GM19025 (cell line): ENCODE data around the gene TMEM54.

ENCODE experiments used
- ATAC-seq: cut with Tn5 transposase; IDR thresholded peaks from one replicate; pipeline ENCODE4 v1.9.1; 2021; ENCODE audit warnings: mild to moderate bottlenecking, low read depth, moderate library complexity; ENCODE audit not compliant: unreplicated experiment

The TMEM54 gene

GRCh38 chr1:32895325-32896215 lies 5.6 kb downstream of the TMEM54 start:
- no peak for ATAC-seq

DNA sequence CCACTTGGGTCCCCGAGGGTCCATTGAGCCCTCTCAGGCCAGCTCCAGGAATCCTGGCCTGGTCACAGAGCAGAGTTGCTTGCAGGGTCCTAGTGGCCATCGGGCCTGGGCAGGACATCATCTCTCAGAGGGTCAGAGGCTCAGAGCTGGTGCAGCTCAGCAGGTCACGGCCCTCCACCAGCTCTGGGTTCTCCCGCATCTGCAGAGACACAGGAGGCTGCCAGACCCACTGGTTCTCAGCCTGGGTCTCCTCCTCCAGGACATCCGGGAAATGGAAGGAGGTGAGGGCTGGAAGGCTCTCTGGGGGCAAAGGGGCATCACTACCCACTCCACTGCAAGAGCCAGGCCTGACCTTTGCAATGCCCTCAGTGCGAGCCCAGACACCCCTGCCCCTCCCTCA lies 6.5 kb downstream of the TMEM54 start:
- ATAC-seq = no peak

- no peak for ATAC-seq
These were observed 7.1 kb downstream of the TMEM54 start for GRCh38 chr1:32894019-32894600.

DNA sequence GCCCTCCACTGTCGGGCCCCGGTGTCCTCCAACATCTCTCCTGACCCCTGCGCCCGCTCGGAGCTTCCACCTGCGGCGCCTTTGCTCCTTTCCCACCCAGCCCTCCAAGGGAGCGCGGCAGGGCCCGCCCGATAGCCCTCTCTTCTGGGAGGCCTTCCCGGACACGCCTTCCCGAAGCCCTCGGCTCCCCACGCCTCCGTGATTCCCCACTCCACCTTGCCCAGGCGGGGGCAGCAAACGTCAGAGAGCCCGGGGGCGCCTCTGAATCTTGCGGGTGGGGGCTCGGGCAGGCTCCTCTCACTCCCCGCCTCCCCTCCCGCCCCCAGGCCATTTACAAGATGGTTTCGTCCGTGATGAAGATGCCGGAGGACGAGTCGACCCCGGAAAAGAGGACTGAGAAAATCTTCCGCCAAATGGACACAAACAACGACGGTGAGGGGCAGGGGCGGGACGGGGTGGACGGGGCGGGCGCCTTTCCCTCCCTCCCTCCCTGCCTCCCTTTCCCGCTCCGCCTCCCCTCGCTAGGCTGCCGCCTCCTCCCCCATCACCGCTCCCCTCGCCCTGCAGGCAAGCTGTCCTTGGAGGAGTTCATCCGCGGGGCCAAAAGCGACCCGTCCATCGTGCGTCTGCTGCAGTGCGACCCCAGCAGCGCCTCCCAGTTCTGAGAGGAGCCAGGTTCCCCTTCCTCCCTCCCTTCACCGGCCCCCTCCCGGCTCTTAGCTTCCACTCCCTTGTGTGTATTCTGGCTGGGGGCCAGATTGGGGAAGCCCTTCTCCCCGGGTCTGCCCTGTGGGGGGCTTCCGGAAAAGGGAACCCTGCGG lies 7.8 kb downstream of the TMEM54 start:
- no peak for ATAC-seq

DNA sequence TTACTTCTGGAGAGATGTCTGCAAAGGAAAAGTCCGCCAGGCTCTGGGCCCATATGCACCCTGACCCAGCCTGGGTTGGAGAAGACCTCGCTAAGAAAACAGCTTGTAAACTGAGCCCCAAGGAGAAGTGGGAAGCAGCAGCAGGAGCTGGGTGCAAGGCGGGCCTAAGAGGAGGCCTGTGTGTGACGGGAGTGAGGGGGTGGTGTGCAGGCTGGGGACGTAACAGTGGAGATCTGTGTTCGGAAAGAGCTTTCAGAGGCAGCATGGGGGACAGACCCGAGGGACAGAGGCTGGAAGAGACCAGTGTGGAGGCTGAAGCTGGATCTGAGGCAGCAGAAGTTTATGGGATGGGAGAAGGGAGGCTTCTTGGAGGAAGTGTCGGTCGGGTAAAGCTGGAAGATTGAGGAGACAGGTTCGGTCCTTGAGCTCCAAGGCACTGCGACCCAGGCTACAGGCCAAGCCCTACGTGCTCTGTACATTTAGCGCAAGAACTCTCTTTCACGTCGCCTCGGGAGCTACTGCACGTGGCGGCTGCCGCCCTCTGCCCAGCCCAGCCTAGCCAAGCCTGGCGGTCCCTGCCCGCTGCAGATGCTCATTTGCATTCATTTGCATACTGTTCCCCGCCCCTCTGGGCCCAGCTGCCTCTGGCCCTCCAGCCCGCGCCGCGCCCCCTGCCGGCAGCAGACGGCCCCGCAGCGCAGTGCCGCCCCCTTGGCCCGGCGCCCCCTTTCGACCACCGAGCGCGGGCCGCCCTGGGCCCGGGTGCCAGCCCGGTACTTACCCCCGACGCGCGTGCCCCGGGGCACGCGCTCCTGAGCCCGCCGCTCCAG lies 8.6 kb downstream of the TMEM54 start:
- no peak for ATAC-seq

DNA sequence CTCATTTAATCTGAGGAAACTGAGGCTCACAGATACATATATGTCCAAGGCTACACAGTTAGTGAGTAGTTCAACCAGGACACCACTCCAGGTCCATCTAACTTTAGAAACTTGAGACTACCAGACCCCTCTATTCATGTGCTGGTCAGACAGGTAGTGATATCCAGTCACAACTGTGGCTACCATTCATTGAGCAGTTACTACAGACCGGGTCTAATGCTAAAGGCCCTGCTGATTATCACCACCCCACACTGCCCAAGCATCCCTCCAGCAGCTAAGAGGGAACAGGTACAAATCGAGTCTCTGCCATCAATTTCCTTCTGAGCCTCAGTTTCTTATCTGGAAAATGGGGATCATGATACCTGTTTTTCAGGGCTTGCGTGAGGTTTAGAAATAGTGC lies 9.6 kb downstream of the TMEM54 start:
- no peak for ATAC-seq

- no peak for ATAC-seq
These were observed 10.0 kb downstream of the TMEM54 start for GRCh38 chr1:32891241-32891570.

DNA sequence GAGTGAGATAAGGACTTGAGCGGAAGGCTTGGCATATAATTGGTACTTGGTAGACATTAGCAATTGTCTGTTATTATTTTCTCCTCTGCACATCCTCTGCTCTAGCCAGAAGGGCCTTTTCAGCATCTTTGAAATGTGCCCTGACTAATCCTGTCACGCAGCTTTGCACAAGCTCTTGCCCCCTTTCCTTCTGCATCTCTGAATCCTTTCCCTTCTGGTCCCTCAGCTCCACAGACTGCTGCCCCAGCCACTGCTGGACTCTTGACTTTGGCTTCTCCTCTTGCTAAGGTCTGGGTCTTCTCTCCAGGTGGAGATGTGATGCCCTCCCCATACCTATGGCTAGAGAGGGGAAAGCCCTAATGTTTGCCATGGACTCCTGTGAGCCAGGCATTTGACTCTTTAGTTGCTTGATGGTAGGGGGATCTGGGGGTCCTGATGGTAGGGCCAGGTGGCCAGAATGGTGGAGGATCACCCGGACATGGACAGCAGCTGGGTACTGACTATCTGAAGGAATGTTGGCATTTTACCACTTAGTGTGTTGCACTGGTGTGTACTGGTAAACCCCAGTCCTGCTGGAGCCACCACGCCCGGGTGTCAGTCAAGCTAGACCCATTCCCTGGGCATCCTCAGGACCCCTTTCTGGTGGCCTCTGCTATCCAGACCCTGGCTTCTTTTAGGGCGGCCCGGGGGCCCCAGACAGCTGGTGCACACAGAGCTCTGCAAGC lies 10.5 kb downstream of the TMEM54 start:
- ATAC-seq = no peak

- no peak for ATAC-seq
These were observed 11.4 kb downstream of the TMEM54 start for GRCh38 chr1:32889731-32890278.

GRCh38 chr1:32888677-32889420 lies 12.3 kb downstream of the TMEM54 start:
- no peak for ATAC-seq

DNA sequence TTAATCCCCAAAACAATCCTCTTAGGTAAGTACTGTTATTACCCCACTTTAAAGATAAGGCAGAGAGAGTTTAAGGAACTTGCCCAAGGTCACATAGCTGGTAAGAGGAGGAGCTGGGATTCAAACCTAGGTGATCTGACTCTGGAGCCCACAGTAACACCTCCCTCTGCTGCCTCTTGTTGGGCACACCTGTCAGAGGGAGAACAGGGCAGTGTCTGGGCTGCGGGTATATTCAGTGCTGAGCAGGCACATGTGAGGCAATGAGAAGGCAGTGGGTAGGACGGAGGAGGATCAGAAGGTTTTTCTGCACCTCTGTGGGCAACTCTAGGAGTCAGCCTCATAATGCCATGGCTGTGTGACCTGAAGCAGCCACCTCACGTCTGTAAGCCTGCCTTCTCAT lies 13.1 kb downstream of the TMEM54 start:
- ATAC-seq = no peak

GRCh38 chr1:32887623-32888022 lies 13.6 kb downstream of the TMEM54 start:
- ATAC-seq = no peak

DNA sequence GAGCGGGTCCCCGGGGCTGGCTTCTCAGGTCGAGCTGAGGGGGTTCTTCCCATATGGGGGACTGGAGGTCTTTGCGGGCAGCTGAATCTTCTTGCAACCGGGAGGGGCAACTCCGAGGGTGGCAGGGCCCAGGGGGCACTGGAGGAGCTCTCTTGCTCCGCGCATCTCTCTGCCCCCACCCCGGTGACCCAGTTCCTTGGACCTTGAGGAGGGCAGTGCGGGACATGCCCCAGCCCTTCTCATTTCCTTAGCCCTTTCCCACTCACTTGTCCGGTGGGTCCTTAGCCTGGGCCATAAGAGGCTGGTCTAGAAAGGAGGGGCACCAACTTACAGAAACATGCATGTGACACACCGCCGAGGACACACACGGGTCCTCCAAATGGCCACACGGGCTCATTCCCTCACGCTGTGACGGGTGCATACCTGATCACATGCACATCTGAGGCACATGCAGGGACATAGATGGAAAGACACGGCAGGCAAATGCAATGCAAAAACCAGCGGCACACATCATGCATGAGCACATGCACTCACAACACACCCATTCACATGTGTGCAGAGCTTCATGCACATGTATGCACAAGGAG lies 14.3 kb downstream of the TMEM54 start:
- no peak for ATAC-seq

- ATAC-seq = no peak
These were observed 15.0 kb downstream of the TMEM54 start, which contains the start of gene HPCA for GRCh38 chr1:32886004-32886827. Gene HPCA (plus strand): TSS chr1:32886491. CDS start chr1:32888899, 2,408 bp downstream.

GRCh38 chr1:32885676-32886003 lies 15.5 kb downstream of the TMEM54 start:
- ATAC-seq = no peak

GRCh38 chr1:32884726-32885125 lies 16.5 kb downstream of the TMEM54 start:
- ATAC-seq = no peak

- ATAC-seq = no peak
These were observed 17.2 kb downstream of the TMEM54 start for GRCh38 chr1:32884032-32884372.
